KMS-11 (cell line): Measurements from ENCODE around the gene CELA3B.

ENCODE experiments used
- H2AFZ ChIP-seq: fragments of 200-600 bp; sonication (generic); 2 replicates; pipeline ENCODE4 v1.6.1; 2016; ENCODE audit warnings: antibody characterized with exemption, mixed run types, low read depth
- H3K27ac ChIP-seq: fragments of 200-600 bp; sonication (generic); 2 replicates; pipeline ENCODE4 v1.6.1; 2016; ENCODE audit warnings: mild to moderate bottlenecking, mixed run types
- H3K27me3 ChIP-seq: fragments of 200-600 bp; sonication (generic); 2 replicates; pipeline ENCODE4 v1.6.1; 2017; ENCODE audit warnings: mild to moderate bottlenecking, low read depth, mixed run types, moderate library complexity; ENCODE audit not compliant: insufficient read depth
- H3K36me3 ChIP-seq: fragments of 200-600 bp; sonication (generic); 2 replicates; pipeline ENCODE4 v1.6.1; 2017; ENCODE audit warnings: mild to moderate bottlenecking, mixed run types; ENCODE audit not compliant: insufficient read depth
- H3K4me1 ChIP-seq: fragments of 200-600 bp; sonication (generic); 2 replicates; pipeline ENCODE4 v1.6.1; 2016; ENCODE audit warnings: mild to moderate bottlenecking, low read depth, mixed run types; ENCODE audit not compliant: poor library complexity, severe bottlenecking
- H3K4me2 ChIP-seq: fragments of 200-600 bp; sonication (generic); 2 replicates; pipeline ENCODE4 v1.7.0; 2016; ENCODE audit warnings: mild to moderate bottlenecking, mixed run types
- H3K4me3 ChIP-seq: fragments of 200-600 bp; sonication (generic); IDR thresholded peaks from 2 replicates; pipeline ENCODE4 v1.6.1; 2017; ENCODE audit warnings: low read depth, low read length, mixed read lengths; ENCODE audit not compliant: insufficient read depth
- H3K79me2 ChIP-seq: fragments of 200-600 bp; sonication (generic); 2 replicates; pipeline ENCODE4 v1.6.1; 2016; ENCODE audit warnings: low read depth, mixed run types; ENCODE audit not compliant: insufficient read depth
- H3K9ac ChIP-seq: fragments of 200-600 bp; sonication (generic); 2 replicates; pipeline ENCODE4 v1.6.1; 2016; ENCODE audit warnings: mild to moderate bottlenecking, mixed run types
- H4K20me1 ChIP-seq: fragments of 200-600 bp; sonication (generic); 2 replicates; pipeline ENCODE4 v1.6.1; 2016; ENCODE audit warnings: mild to moderate bottlenecking, mixed run types; ENCODE audit not compliant: insufficient read depth
- CTCF ChIP-seq: fragments of 200-600 bp; sonication (generic); conservative IDR thresholded peaks from 2 replicates; pipeline ENCODE4 v1.6.1; 2017; ENCODE audit warnings: low read depth, mild to moderate bottlenecking, antibody characterized with exemption, low read length, moderate library complexity, mixed read lengths

CELA3B gene

GRCh38 chr1:21956720-21957552 is 19.9 kb upstream of the CELA3B start:
- no peak overlapping the region for H3K4me3 ChIP-seq
- no peak for TF ChIP-seq CTCF
- H3K4me1 ChIP-seq: no peaks in the 10 kb centered on the region
- no peaks in the 10 kb centered on the region for H3K79me2 ChIP-seq
- no peaks in the 10 kb centered on the region for H4K20me1 ChIP-seq
- H3K27ac ChIP-seq: no peak overlapping the region
- no peaks in the 10 kb centered on the region for H3K36me3 ChIP-seq
- H3K4me2 ChIP-seq: no peak overlapping the region
- H3K27me3 ChIP-seq: peaks cover 6% of the 10 kb centered on the region; the same call in 1 of the 2 replicates
- H3K9ac ChIP-seq: no peak overlapping the region
- no peak overlapping the region for H2AFZ ChIP-seq

- Histone ChIP-seq H3K4me3 (no peak overlapping the region), H3K4me2 (no peak overlapping the region), H3K9ac (no peak overlapping the region), H3K27me3 (0 out of 2 replicates have a peak, but pooled peaks cover 2% of the 10 kb centered on the region), H2AFZ (no peak overlapping the region), H3K4me1 (no peaks in the 10 kb centered on the region), H3K79me2 (no peaks in the 10 kb centered on the region), H3K27ac (no peak overlapping the region), H3K36me3 (no peaks in the 10 kb centered on the region), H4K20me1 (no peaks in the 10 kb centered on the region)
- no peak for TF ChIP-seq CTCF
These were observed 15.5 kb upstream of the CELA3B start for GRCh38 chr1:21961337-21961736.

GRCh38 chr1:21961799-21962198 is 15.0 kb upstream of the CELA3B start:
- no peaks in the 10 kb centered on the region for H4K20me1 ChIP-seq
- no peak for TF ChIP-seq CTCF
- 0 out of 2 replicates have a peak, but pooled peaks cover 2% of the 10 kb centered on the region for H3K27me3 ChIP-seq
- no peaks in the 10 kb centered on the region for H3K36me3 ChIP-seq
- H3K4me1 ChIP-seq: no peaks in the 10 kb centered on the region
- no peak overlapping the region for H2AFZ ChIP-seq
- H3K27ac ChIP-seq: no peak overlapping the region
- no peak overlapping the region for H3K4me3 ChIP-seq
- no peaks in the 10 kb centered on the region for H3K79me2 ChIP-seq
- no peak overlapping the region for H3K4me2 ChIP-seq
- H3K9ac ChIP-seq: no peak overlapping the region

GRCh38 chr1:21963477-21964217 is 13.2 kb upstream of the CELA3B start:
- H3K9ac ChIP-seq: no peak overlapping the region
- H3K79me2 ChIP-seq: no peaks in the 10 kb centered on the region
- H3K4me2 ChIP-seq: no peak overlapping the region
- H2AFZ ChIP-seq: peak overlapping the region; percentile 45; the same call in 1 of the 2 replicates
- H3K27ac ChIP-seq: no peak overlapping the region
- H3K36me3 ChIP-seq: no peaks in the 10 kb centered on the region
- no peaks in the 10 kb centered on the region for H4K20me1 ChIP-seq
- 0 out of 2 replicates have a peak, but pooled peaks cover 2% of the 10 kb centered on the region for H3K27me3 ChIP-seq
- TF ChIP-seq CTCF: peak; percentile 87
- H3K4me3 ChIP-seq: no peak overlapping the region
- no peaks in the 10 kb centered on the region for H3K4me1 ChIP-seq
